Measurements from ENCODE around the gene DLX3.

DLX3 gene

GRCh38 chr17:49984283-49984682 is 10.7 kb downstream of the DLX3 start:
- no peak for DNase-seq (ENCODE audit: low spot score)
- in situ Hi-C loops (cut with MboI; ENCODE audit: low sequenced_read_pairs, unreplicated experiment) = no loop called here
- TF ChIP-seq, protein P1, sequence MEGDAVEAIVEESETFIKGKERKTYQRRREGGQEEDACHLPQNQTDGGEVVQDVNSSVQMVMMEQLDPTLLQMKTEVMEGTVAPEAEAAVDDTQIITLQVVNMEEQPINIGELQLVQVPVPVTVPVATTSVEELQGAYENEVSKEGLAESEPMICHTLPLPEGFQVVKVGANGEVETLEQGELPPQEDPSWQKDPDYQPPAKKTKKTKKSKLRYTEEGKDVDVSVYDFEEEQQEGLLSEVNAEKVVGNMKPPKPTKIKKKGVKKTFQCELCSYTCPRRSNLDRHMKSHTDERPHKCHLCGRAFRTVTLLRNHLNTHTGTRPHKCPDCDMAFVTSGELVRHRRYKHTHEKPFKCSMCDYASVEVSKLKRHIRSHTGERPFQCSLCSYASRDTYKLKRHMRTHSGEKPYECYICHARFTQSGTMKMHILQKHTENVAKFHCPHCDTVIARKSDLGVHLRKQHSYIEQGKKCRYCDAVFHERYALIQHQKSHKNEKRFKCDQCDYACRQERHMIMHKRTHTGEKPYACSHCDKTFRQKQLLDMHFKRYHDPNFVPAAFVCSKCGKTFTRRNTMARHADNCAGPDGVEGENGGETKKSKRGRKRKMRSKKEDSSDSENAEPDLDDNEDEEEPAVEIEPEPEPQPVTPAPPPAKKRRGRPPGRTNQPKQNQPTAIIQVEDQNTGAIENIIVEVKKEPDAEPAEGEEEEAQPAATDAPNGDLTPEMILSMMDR (IDR thresholded peaks at IDR 0.05; ENCODE audit: borderline replicate concordance, control extremely low read depth, extremely low read depth, insufficient read depth, missing control alignments) = no peak

GRCh38 chr17:49980703-49981197 is 14.3 kb downstream of the DLX3 start:
- TF ChIP-seq, protein P1 (IDR thresholded peaks at IDR 0.05; ENCODE audit: borderline replicate concordance, control extremely low read depth, extremely low read depth, insufficient read depth, missing control alignments) = no peak
- no peak for DNase-seq (ENCODE audit: low spot score)
- in situ Hi-C loops (cut with MboI; ENCODE audit: low sequenced_read_pairs, unreplicated experiment) = no loop called here

DNA sequence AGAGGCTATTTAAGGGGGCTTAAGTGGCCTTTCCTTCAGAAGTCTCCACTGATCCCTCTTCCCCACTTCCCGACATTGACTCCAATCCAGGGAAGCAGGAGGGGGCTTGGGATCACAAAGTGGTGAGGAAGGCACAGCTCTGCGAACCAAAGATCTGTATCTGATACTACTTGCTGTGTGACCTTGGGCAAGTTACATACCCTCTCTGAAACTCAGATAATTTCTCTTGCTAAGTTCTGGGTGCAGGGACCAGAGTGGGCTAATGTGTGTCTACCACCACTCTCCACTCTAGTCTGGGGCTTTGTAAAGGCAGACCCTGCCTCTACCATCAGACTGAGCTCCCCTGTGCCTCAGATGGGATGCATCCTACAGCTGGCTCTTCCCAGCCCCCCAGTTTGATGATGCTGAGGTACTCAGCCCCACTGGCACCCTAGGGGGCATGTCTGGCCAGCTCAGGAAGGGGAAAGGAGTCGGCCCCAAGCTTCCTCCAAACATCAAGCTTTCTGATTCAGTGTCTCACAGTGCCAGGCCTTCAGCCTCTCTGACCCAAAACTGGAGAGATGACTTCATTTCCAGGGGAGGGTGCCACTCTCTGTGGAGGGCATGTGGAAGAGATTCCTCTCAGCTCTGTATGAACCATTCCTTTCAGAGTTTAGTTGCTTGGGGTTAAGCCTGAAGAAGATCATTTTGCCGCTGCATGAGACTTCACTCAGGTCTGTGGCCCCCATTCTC is 15.1 kb downstream of the DLX3 start:
- in situ Hi-C loops (cut with MboI; ENCODE audit: low sequenced_read_pairs, unreplicated experiment) = no loop called here
- TF ChIP-seq, protein P1 (IDR thresholded peaks at IDR 0.05; ENCODE audit: borderline replicate concordance, control extremely low read depth, extremely low read depth, insufficient read depth, missing control alignments) = no peak
- no peak for DNase-seq (ENCODE audit: low spot score)

DNA sequence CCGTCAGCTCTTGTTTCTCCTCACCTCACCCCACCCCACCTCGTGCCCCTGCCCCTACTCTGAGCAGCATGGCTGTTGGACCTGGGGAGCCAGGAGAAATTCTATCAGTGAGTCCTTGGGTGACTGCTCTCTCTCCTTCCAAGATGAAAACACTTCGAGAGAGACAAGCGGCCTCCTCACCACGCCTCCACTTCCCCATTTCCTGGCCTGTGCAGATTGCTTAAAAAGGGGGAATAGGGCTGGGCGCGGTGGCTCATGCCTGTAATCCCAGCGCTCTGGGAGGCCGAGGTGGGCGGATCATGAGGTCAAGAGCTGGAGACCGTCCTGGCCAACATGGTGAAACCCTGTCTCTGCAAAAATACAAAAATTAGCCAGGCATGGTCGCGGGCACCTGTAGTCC is 16.5 kb downstream of the DLX3 start:
- TF ChIP-seq, protein P1 (IDR thresholded peaks at IDR 0.05; ENCODE audit: borderline replicate concordance, control extremely low read depth, extremely low read depth, insufficient read depth, missing control alignments) = no peak
- in situ Hi-C loops (cut with MboI; ENCODE audit: low sequenced_read_pairs, unreplicated experiment) = no loop called here
- no peak for DNase-seq (ENCODE audit: low spot score)

- TF ChIP-seq, protein P1 (IDR thresholded peaks at IDR 0.05; ENCODE audit: borderline replicate concordance, control extremely low read depth, extremely low read depth, insufficient read depth, missing control alignments) = no peak
- in situ Hi-C loops (cut with MboI; ENCODE audit: low sequenced_read_pairs, unreplicated experiment) = no loop called here
- no peak for DNase-seq (ENCODE audit: low spot score)
These were observed 17.3 kb downstream of the DLX3 start for GRCh38 chr17:49977463-49978389.

GRCh38 chr17:49976828-49977202 is 18.2 kb downstream of the DLX3 start:
- in situ Hi-C loops (cut with MboI; ENCODE audit: low sequenced_read_pairs, unreplicated experiment) = no loop called here
- no peak for DNase-seq (ENCODE audit: low spot score)
- TF ChIP-seq, protein P1 (IDR thresholded peaks at IDR 0.05; ENCODE audit: borderline replicate concordance, control extremely low read depth, extremely low read depth, insufficient read depth, missing control alignments) = no peak

All from GM13976 (cell line).